ENCODE data around the gene PRR15. TPM values are rescaled to one million over a fixed set of nuclear protein-coding genes. Genes with fewer than 3 reads are reported as not detected.

PRR15 gene
- total RNA-seq, 1 donor = 5.2 TPM

- TF ChIP-seq CTCF (IDR thresholded peaks at IDR 0.05; ENCODE audit: insufficient read depth, low read depth, low read length) = peak; percentile 97
Observed at GRCh38 chr7:29588900-29589696, 25.5 kb downstream of the PRR15 start.

GRCh38 chr7:29592866-29593265, 29.2 kb downstream of the PRR15 start:
- DNase-seq (ENCODE audit: low read depth) = no peak
- no peak for TF ChIP-seq CTCF (IDR thresholded peaks at IDR 0.05; ENCODE audit: insufficient read depth, low read depth, low read length)

More at GRCh38 chr7:29588900-29589696, 25.5 kb downstream of the PRR15 start:
- H3K4me3 ChIP-seq (ENCODE audit: low read depth, low read length) = no peak overlapping the region
- peak; percentile 42 for DNase-seq (ENCODE audit: low read depth)

GRCh38 chr7:29593459-29593858, 29.8 kb downstream of the PRR15 start:
- no peak for DNase-seq (ENCODE audit: low read depth)
- no peak overlapping the region for H3K4me3 ChIP-seq (ENCODE audit: low read depth, low read length)
- TF ChIP-seq CTCF (IDR thresholded peaks at IDR 0.05; ENCODE audit: insufficient read depth, low read depth, low read length) = no peak

More at GRCh38 chr7:29592866-29593265, 29.2 kb downstream of the PRR15 start:
- H3K4me3 ChIP-seq (ENCODE audit: low read depth, low read length) = no peak overlapping the region

- peak; percentile 44 for DNase-seq (ENCODE audit: low read depth)
- no peak for TF ChIP-seq CTCF (IDR thresholded peaks at IDR 0.05; ENCODE audit: insufficient read depth, low read depth, low read length)
Observed at GRCh38 chr7:29596593-29597178, 33.1 kb downstream of the PRR15 start.

GRCh38 chr7:29597266-29597665, 33.6 kb downstream of the PRR15 start:
- no peak for DNase-seq (ENCODE audit: low read depth)
- TF ChIP-seq CTCF (IDR thresholded peaks at IDR 0.05; ENCODE audit: insufficient read depth, low read depth, low read length) = no peak
- H3K4me3 ChIP-seq (ENCODE audit: low read depth, low read length) = no peak overlapping the region

More at GRCh38 chr7:29596593-29597178, 33.1 kb downstream of the PRR15 start:
- no peak overlapping the region for H3K4me3 ChIP-seq (ENCODE audit: low read depth, low read length)

GRCh38 chr7:29598137-29598536, 34.5 kb downstream of the PRR15 start:
- no peak overlapping the region for H3K4me3 ChIP-seq (ENCODE audit: low read depth, low read length)
- no peak for TF ChIP-seq CTCF (IDR thresholded peaks at IDR 0.05; ENCODE audit: insufficient read depth, low read depth, low read length)
- no peak for DNase-seq (ENCODE audit: low read depth)

All from fibroblast of villous mesenchyme (primary cell).